K562 (cell line): Measurements from ENCODE around the gene NR1D1. TPM values are rescaled to one million over a fixed set of nuclear protein-coding genes. Genes with fewer than 3 reads are reported as not detected.

Experiments
- CAMTA2 ChIP-seq: fragments of 250-450 bp; sonication (Bioruptor Pico); conservative IDR thresholded peaks from 2 replicates; pipeline ENCODE4 v1.5.1; 2022
- CHD2 ChIP-seq: IDR thresholded peaks from 2 replicates; pipeline ENCODE4 v1.6.1; 2011; ENCODE audit warnings: low read depth, low read length
- HBP1 ChIP-seq: fragments of 450-650 bp; formaldehyde crosslinking; IDR thresholded peaks from 2 replicates; pipeline ENCODE4 v1.4.0; 2022; ENCODE audit warnings: missing genetic modification characterization
- HDAC2 ChIP-seq: fragments of 450-650 bp; IDR thresholded peaks from 2 replicates; pipeline ENCODE4 v1.6.1; 2016; ENCODE audit warnings: mild to moderate bottlenecking
- HEY1 ChIP-seq: fragments of 250-450 bp; sonication (Bioruptor Pico); IDR thresholded peaks from 2 replicates; pipeline ENCODE4 v1.5.0; 2020; ENCODE audit warnings: mild to moderate bottlenecking, moderate library complexity, borderline replicate concordance
- HNRNPLL ChIP-seq: fragments of 200-400 bp; formaldehyde crosslinking; IDR thresholded peaks from 2 replicates; pipeline ENCODE4 v1.6.1; 2017; ENCODE audit warnings: low read length, low read depth, mild to moderate bottlenecking; ENCODE audit not compliant: poor library complexity, severe bottlenecking
- KLF13 ChIP-seq: fragments of 450-650 bp; IDR thresholded peaks from 2 replicates; pipeline ENCODE4 v1.6.1; 2016; ENCODE audit warnings: missing genetic modification characterization, low read depth, mild to moderate bottlenecking, missing compliant biosample characterization, moderate library complexity, borderline replicate concordance
- LCOR ChIP-seq: sonication (generic); formaldehyde crosslinking; IDR thresholded peaks from 2 replicates; pipeline ENCODE4 v1.8.0; 2022; ENCODE audit warnings: mild to moderate bottlenecking, missing genetic modification reagents
- MAX ChIP-seq: sonication (generic); formaldehyde crosslinking; IDR thresholded peaks from 2 replicates; pipeline ENCODE4 v1.9.0; 2022; ENCODE audit warnings: mild to moderate bottlenecking, missing genetic modification reagents
- MLLT1 ChIP-seq, 2 experiments: fragments of 450-650 bp; IDR thresholded peaks; 2 replicates each; pipeline ENCODE4 v1.6.1; 2016
- NCOA6 ChIP-seq: fragments of 450-650 bp; IDR thresholded peaks from 2 replicates; pipeline ENCODE4 v1.6.1; 2017; ENCODE audit warnings: mild to moderate bottlenecking
- NR2C2 ChIP-seq, 2 experiments: fragments of 200-800 bp in 1 of 2; sonication (Bioruptor generic) in 1 of 2; sonication (generic) in 1 of 2; formaldehyde crosslinking in 1 of 2; IDR thresholded peaks; 2 replicates each; pipeline versions ENCODE4 v1.6.1 to v1.8.0; 2016 to 2022; ENCODE audit warnings: mild to moderate bottlenecking in 1 of 2, missing compliant biosample characterization in 1 of 2, missing genetic modification characterization in 1 of 2, missing genetic modification reagents in 1 of 2
- NR4A1 ChIP-seq, 2 experiments: fragments of 250-450 bp in 1 of 2; fragments of 450-650 bp in 1 of 2; sonication (Bioruptor Pico) in 1 of 2; IDR thresholded peaks; 2 replicates each; pipeline versions ENCODE4 v1.4.0 to v1.6.1; 2016 to 2020; ENCODE audit warnings: mild to moderate bottlenecking in 2 of 2, missing compliant biosample characterization in 1 of 2, missing genetic modification characterization in 1 of 2, moderate library complexity in 1 of 2
- RBM15 ChIP-seq: fragments of 200-400 bp; formaldehyde crosslinking; IDR thresholded peaks from 2 replicates; pipeline ENCODE4 v1.6.1; 2018; ENCODE audit warnings: mild to moderate bottlenecking, low read length, moderate library complexity; ENCODE audit not compliant: insufficient read depth
- SIRT6 ChIP-seq: IDR thresholded peaks from one replicate; pipeline ENCODE4 v1.6.1; 2012; ENCODE audit warnings: low read depth, mild to moderate bottlenecking, control low read depth, inconsistent platforms, low read length, moderate library complexity
- ZBTB1 ChIP-seq: sonication (generic); formaldehyde crosslinking; IDR thresholded peaks from 2 replicates; pipeline ENCODE4 v1.8.1; 2023; ENCODE audit warnings: missing genetic modification reagents, low read depth, mild to moderate bottlenecking, borderline replicate concordance
- ZNF384 ChIP-seq: IDR thresholded peaks from 2 replicates; pipeline ENCODE4 v1.6.1; 2012; ENCODE audit warnings: low read depth, low read length, improper control_type of control experiment
- ZNF717 ChIP-seq: fragments of 250-450 bp; sonication (Bioruptor Pico); IDR thresholded peaks from 2 replicates; pipeline ENCODE4 v1.5.0; 2021
- polyA plus RNA-seq, 8 experiments: library from polyadenylated mRNA; depleted of rRNA in 4 of 8; stranded (reverse) in 5 of 8; unstranded in 3 of 8; fragments of >200 nt; fragmentation: Nextera tagmentation in 2 of 8; fragmentation: Illumina TruSeq in 1 of 8; extraction: Ambion mirVana in 2 of 8; extraction: Trizol in 1 of 8; gene quantifications; 2 replicates each; pipeline versions ENCODE4 v1.2.1 to v1.2.3, GENCODE V29; 2011 to 2014; ENCODE audit warnings: inconsistent platforms in 1 of 8, missing spikeins in 1 of 8
- total RNA-seq, 7 experiments: library from RNA; depleted of rRNA in 6 of 7; stranded (reverse); fragments of >200 nt in 6 of 7; fragmentation: Illumina TruSeq in 2 of 7; extraction: Trizol in 2 of 7; gene quantifications; 2 replicates each; pipeline versions ENCODE4 v1.2.1 to v1.2.3, GENCODE V29; 2011 to 2021; ENCODE audit warnings: low replicate concordance in 1 of 7
- TF ChIP-seq, protein P1 (sequence below): sonication (generic); formaldehyde crosslinking; IDR thresholded peaks from 2 replicates; pipeline ENCODE4 v1.8.0; 2022; ENCODE audit warnings: mild to moderate bottlenecking, missing genetic modification reagents, borderline replicate concordance
- TF ChIP-seq, protein P2 (sequence below): sonication (generic); formaldehyde crosslinking; IDR thresholded peaks from 2 replicates; pipeline ENCODE4 v1.8.1; 2023; ENCODE audit warnings: mild to moderate bottlenecking, missing genetic modification reagents

NR1D1 gene
- total and polyA plus RNA-seq, 9 of the 15 experiments (the other 6 are each of a cell fraction or from before 2014, with no cell fraction given) = 0.25 to 7.7 (median 0.65) TPM

- TF ChIP-seq NR2C2 (CRISPR knock-in tag; IDR thresholded peaks at IDR 0.05) (no peak), NR2C2 (tag; IDR thresholded peaks at IDR 0.05) (peak; percentile 90), ZNF717 (CRISPR knock-in tag) (no peak), RBM15 (no peak), MAX (CRISPR knock-in tag) (peak; percentile 91), CHD2 (no peak), LCOR (CRISPR knock-in tag) (no peak), ZBTB1 (no peak), ZNF384 (0 out of 2 replicates have a peak, but pooled peaks have one; percentile 43), HBP1 (peak; percentile 60; the same call in 1 of the 2 replicates), KLF13 (tag) (peak; percentile 98), NCOA6 (no peak), MLLT1 (IDR thresholded peaks at IDR 0.05) (no peak), HEY1 (CRISPR knock-in tag) (no peak), HNRNPLL (no peak), NR4A1 (CRISPR knock-in tag; IDR thresholded peaks at IDR 0.05) (no peak), NR4A1 (tag; IDR thresholded peaks at IDR 0.05) (no peak), SIRT6 (no peak), CAMTA2 (CRISPR knock-in tag) (no peak), HDAC2 (peak; percentile 89; the same call in 1 of the 2 replicates)
- TF ChIP-seq, protein P1, sequence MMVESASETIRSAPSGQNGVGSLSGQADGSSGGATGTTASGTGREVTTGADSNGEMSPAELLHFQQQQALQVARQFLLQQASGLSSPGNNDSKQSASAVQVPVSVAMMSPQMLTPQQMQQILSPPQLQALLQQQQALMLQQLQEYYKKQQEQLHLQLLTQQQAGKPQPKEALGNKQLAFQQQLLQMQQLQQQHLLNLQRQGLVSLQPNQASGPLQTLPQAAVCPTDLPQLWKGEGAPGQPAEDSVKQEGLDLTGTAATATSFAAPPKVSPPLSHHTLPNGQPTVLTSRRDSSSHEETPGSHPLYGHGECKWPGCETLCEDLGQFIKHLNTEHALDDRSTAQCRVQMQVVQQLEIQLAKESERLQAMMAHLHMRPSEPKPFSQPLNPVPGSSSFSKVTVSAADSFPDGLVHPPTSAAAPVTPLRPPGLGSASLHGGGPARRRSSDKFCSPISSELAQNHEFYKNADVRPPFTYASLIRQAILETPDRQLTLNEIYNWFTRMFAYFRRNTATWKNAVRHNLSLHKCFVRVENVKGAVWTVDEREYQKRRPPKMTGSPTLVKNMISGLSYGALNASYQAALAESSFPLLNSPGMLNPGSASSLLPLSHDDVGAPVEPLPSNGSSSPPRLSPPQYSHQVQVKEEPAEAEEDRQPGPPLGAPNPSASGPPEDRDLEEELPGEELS = no peak
- TF ChIP-seq, protein P2, sequence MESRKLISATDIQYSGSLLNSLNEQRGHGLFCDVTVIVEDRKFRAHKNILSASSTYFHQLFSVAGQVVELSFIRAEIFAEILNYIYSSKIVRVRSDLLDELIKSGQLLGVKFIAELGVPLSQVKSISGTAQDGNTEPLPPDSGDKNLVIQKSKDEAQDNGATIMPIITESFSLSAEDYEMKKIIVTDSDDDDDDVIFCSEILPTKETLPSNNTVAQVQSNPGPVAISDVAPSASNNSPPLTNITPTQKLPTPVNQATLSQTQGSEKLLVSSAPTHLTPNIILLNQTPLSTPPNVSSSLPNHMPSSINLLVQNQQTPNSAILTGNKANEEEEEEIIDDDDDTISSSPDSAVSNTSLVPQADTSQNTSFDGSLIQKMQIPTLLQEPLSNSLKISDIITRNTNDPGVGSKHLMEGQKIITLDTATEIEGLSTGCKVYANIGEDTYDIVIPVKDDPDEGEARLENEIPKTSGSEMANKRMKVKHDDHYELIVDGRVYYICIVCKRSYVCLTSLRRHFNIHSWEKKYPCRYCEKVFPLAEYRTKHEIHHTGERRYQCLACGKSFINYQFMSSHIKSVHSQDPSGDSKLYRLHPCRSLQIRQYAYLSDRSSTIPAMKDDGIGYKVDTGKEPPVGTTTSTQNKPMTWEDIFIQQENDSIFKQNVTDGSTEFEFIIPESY (CRISPR knock-in tag) = no peak
Observed at GRCh38 chr17:40113110-40113906, 12.9 kb upstream of the NR1D1 start (continued).
